ENCODE measurements around the gene SULT6B1. TPM values are rescaled to one million over a fixed set of nuclear protein-coding genes. Genes with fewer than 3 reads are reported as not detected.

Gene SULT6B1
- total and polyA plus RNA-seq, 2 of the 4 experiments (the other 2 are of a cell fraction), result not detected

DNA sequence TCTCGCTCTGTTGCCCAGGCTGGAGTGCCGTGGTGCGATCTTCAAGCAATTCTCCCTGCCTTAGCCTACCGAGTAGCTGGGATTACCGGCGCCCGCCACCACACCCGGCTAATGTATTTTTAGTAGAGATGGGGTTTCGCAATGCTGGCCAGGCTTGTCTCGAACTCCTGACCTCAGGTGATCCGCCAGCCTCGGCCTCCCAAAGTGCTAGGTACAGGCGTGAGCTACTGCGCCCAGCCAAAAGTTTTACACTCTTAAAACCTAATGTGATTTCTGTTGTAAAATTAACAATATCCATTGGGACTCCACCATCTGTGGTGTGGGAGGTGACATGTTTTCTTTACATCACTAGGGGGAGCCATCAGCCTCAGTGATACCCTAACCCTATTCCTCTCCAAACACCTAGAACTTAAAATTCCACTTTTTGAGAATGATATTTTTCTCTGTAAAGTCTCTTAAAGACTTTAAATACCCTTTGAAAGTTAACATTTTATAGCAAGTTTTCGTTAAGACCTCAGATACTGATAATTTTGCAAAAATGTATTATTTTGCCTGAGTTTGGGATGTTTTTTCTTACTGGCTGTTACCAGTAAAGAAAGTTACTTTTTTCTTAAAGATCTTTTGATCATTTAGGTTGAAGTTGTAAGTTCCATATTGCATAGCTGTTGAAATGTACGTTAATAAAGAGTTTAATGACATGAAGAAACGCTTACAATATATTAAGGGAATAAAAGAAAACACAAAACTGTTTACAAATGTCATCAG is 20.1 kb downstream of the SULT6B1 start:
- no peak overlapping the region for H4K91ac ChIP-seq (ENCODE audit: insufficient read depth, low read depth, low read length)
- POLR2A ChIA-PET (ENCODE audit: unreplicated experiment), result no interaction called here
- TF ChIP-seq NFE2L2 (IDR thresholded peaks at IDR 0.05; ENCODE audit: low read depth, low read length) (no peak), MXI1 (IDR thresholded peaks at IDR 0.05; ENCODE audit: borderline replicate concordance, low read depth, low read length) (no peak), MAZ (IDR thresholded peaks at IDR 0.05; ENCODE audit: borderline replicate concordance, low read depth, low read length) (no peak), POLR2A (IDR thresholded peaks at IDR 0.05; ENCODE audit: low read depth, low read length) (no peak), RAD21 (IDR thresholded peaks at IDR 0.05; ENCODE audit: low read length) (peak; percentile 73), CEBPB (IDR thresholded peaks at IDR 0.05; ENCODE audit: low read depth, low read length) (peak; percentile 57; the same call in 1 of the 2 replicates), CHD1 (IDR thresholded peaks at IDR 0.05; ENCODE audit: low read depth, low read length) (no peak), RCOR1 (IDR thresholded peaks at IDR 0.05; ENCODE audit: insufficient replicate concordance, low read length) (no peak), RFX5 (IDR thresholded peaks at IDR 0.05; ENCODE audit: low read depth, low read length) (no peak), SMC3 (IDR thresholded peaks at IDR 0.05; ENCODE audit: low read depth, low read length) (peak; percentile 49), MAFK (IDR thresholded peaks at IDR 0.05; ENCODE audit: low read depth, low read length) (no peak), BHLHE40 (IDR thresholded peaks at IDR 0.05; ENCODE audit: low read depth, low read length) (no peak)
- TF ChIP-seq, protein P1, sequence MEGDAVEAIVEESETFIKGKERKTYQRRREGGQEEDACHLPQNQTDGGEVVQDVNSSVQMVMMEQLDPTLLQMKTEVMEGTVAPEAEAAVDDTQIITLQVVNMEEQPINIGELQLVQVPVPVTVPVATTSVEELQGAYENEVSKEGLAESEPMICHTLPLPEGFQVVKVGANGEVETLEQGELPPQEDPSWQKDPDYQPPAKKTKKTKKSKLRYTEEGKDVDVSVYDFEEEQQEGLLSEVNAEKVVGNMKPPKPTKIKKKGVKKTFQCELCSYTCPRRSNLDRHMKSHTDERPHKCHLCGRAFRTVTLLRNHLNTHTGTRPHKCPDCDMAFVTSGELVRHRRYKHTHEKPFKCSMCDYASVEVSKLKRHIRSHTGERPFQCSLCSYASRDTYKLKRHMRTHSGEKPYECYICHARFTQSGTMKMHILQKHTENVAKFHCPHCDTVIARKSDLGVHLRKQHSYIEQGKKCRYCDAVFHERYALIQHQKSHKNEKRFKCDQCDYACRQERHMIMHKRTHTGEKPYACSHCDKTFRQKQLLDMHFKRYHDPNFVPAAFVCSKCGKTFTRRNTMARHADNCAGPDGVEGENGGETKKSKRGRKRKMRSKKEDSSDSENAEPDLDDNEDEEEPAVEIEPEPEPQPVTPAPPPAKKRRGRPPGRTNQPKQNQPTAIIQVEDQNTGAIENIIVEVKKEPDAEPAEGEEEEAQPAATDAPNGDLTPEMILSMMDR (conservative IDR thresholded peaks at IDR 0.05; ENCODE audit: low read depth, low read length), result peak; percentile 70
- TF ChIP-seq, protein P2, sequence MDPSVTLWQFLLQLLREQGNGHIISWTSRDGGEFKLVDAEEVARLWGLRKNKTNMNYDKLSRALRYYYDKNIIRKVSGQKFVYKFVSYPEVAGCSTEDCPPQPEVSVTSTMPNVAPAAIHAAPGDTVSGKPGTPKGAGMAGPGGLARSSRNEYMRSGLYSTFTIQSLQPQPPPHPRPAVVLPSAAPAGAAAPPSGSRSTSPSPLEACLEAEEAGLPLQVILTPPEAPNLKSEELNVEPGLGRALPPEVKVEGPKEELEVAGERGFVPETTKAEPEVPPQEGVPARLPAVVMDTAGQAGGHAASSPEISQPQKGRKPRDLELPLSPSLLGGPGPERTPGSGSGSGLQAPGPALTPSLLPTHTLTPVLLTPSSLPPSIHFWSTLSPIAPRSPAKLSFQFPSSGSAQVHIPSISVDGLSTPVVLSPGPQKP (IDR thresholded peaks at IDR 0.05; ENCODE audit: borderline replicate concordance, low read depth, low read length), result no peak

More for the DNA sequence above, 20.1 kb downstream of the SULT6B1 start:
- H2AK5ac ChIP-seq (ENCODE audit: low read depth, low read length), result no peak overlapping the region
- H3K4me3 ChIP-seq (ENCODE audit: insufficient read depth, low read depth, low read length), result no peak overlapping the region
- no peaks in the 10 kb centered on the region for H4K20me1 ChIP-seq (ENCODE audit: insufficient read depth, low read length)
- H2BK15ac ChIP-seq (ENCODE audit: low read depth, low read length), result no peak overlapping the region
- H3K27ac ChIP-seq (ENCODE audit: insufficient read depth, low read length), result no peak overlapping the region
- dilution Hi-C loops (cut with HindIII; ENCODE audit: low sequenced_read_pairs, unreplicated experiment) (no loop called here), intact Hi-C loops (cut with micrococcal nuclease) (loop anchor here (1.0 to 10.0 kb wide), 4 partner anchors 63 to 726 kb away; partner anchors contain the start of genes CEBPZ, NDUFAF7 and PRKD3), in situ Hi-C loops (cut with MboI; ENCODE audit: low sequenced_read_pairs) (loop anchor here (25.0 kb wide), 1 partner anchor 719 kb away; no protein-coding TSS in a partner anchor)
- ATAC-seq (ENCODE audit: low read depth) (peak; percentile 97), DNase-seq (peak; percentile 55)
- H3K36me3 ChIP-seq (ENCODE audit: control insufficient read depth, insufficient read depth, low read length), result no peaks in the 10 kb centered on the region
- H2BK120ac ChIP-seq (ENCODE audit: low read depth, low read length), result no peak overlapping the region
- no peak overlapping the region for H2BK5ac ChIP-seq (ENCODE audit: low read depth, low read length, poor library complexity, severe bottlenecking)
- no TSS peak for BruUV-seq (replicated peaks)
- H3K9ac ChIP-seq (ENCODE audit: low read depth, low read length), result no peak overlapping the region
- H3K14ac ChIP-seq (replicated peaks; ENCODE audit: low read depth, low read length), result no peak overlapping the region
- CTCF ChIA-PET, result interaction anchor here (0.6 to 1.4 kb wide), 4 partner anchors 9 to 709 kb away, joined by 3 to 7 read pairs (median 4); no protein-coding TSS in a partner anchor
- 0 out of 2 replicates have a peak, but pooled peaks cover 2% of the 10 kb centered on the region for H3K4me1 ChIP-seq (ENCODE audit: control insufficient read depth, insufficient read depth, low read length)
- H2AFZ ChIP-seq (replicated peaks; ENCODE audit: low read length, poor library complexity), result peak overlapping the region; percentile 28
- H3K79me1 ChIP-seq (ENCODE audit: low read depth in 1 of 2, low read length in 2 of 2), result no peaks in the 10 kb centered on the region
- H3K27me3 ChIP-seq (ENCODE audit: control insufficient read depth, insufficient read depth, low read length), result no peaks in the 10 kb centered on the region
- 0 out of 2 replicates have a peak, but pooled peaks cover 1% of the 10 kb centered on the region for H3K9me3 ChIP-seq (ENCODE audit: control insufficient read depth, insufficient read depth, low read length)
- H3K23ac ChIP-seq (ENCODE audit: low read depth, low read length), result no peak overlapping the region
- H3K4ac ChIP-seq (ENCODE audit: low read depth, low read length), result no peak overlapping the region
- H3K18ac ChIP-seq (ENCODE audit: low read depth, low read length), result no peak overlapping the region
- no peak overlapping the region for H2AK9ac ChIP-seq (replicated peaks; ENCODE audit: low read depth, low read length, poor library complexity)
- no peaks in the 10 kb centered on the region for H3K9me1 ChIP-seq (ENCODE audit: insufficient read depth, low read length)
- WGBS, 2 experiments (ENCODE audit: extremely low coverage in 2 of 2, insufficient read length in 1 of 2), result 100% methylated on average over 4 of the region's 17 CpGs; no CpG with 5 or more reads in 1 of the 2 experiments
- no peak overlapping the region for H3K4me2 ChIP-seq (ENCODE audit: low read depth, low read length)
- H2BK20ac ChIP-seq (ENCODE audit: low read depth, low read length), result no peak overlapping the region
- H4K8ac ChIP-seq (ENCODE audit: low read depth in 2 of 2, low read length in 2 of 2), result no peak overlapping the region; a peak in 1 of 4 replicates
- H4K5ac ChIP-seq (ENCODE audit: low read depth, low read length), result no peak overlapping the region
- no peak overlapping the region for H3K56ac ChIP-seq (ENCODE audit: extremely low read depth, insufficient read depth, low read length)

Data from IMR-90 (cell line).